ENCODE results near the gene LTBP3. TPM values are rescaled to one million over a fixed set of nuclear protein-coding genes. Genes with fewer than 3 reads are reported as not detected.

LTBP3 gene
- total RNA-seq, 1 donor = 47.3 TPM

- peak overlapping the region; percentile 28 for H3K4me3 ChIP-seq (ENCODE audit: low read depth, low read length)
- TF ChIP-seq CTCF (IDR thresholded peaks at IDR 0.05; ENCODE audit: insufficient read depth, low read length) = no peak
- peak; percentile 99 for DNase-seq (ENCODE audit: low read depth)
Measured at GRCh38 chr11:65491614-65492386, 66.4 kb downstream of the LTBP3 start.

- DNase-seq (ENCODE audit: low read depth) = no peak
- H3K4me3 ChIP-seq (ENCODE audit: low read depth, low read length) = no peak overlapping the region
- no peak for TF ChIP-seq CTCF (IDR thresholded peaks at IDR 0.05; ENCODE audit: insufficient read depth, low read length)
Measured at GRCh38 chr11:65491163-65491465, 67.0 kb downstream of the LTBP3 start.

- peak; percentile 66 for DNase-seq (ENCODE audit: low read depth)
- no peak for TF ChIP-seq CTCF (IDR thresholded peaks at IDR 0.05; ENCODE audit: insufficient read depth, low read length)
- no peak overlapping the region for H3K4me3 ChIP-seq (ENCODE audit: low read depth, low read length)
Measured at GRCh38 chr11:65489706-65490320, 68.3 kb downstream of the LTBP3 start.

GRCh38 chr11:65489035-65489705 lies 69.0 kb downstream of the LTBP3 start:
- no peak overlapping the region for H3K4me3 ChIP-seq (ENCODE audit: low read depth, low read length)
- peak; percentile 82 for DNase-seq (ENCODE audit: low read depth)
- no peak for TF ChIP-seq CTCF (IDR thresholded peaks at IDR 0.05; ENCODE audit: insufficient read depth, low read length)

Small RNA genes lying within 50 kb of the gene (small RNA-seq; reads per million reads assigned to genes)
- not detected for gene AP001362.1
- not detected for gene RF01684

Other genes with a start within 250 kb of the LTBP3 start
- gene CDC42EP2, start 243.5 kb downstream of the LTBP3 start, total RNA-seq (ENCODE audit: low replicate concordance) = 4.7 and 28.0 TPM in 2 replicates
- gene DPF2, start 224.5 kb downstream of the LTBP3 start, total RNA-seq (ENCODE audit: low replicate concordance) = 46.4 and 75.9 TPM in 2 replicates
- 0.27 TPM in 1 of 2 replicates, not detected in the other for gene TIGD3, start 203.6 kb downstream of the LTBP3 start, total RNA-seq (ENCODE audit: low replicate concordance)
- gene SLC25A45, start 175.7 kb downstream of the LTBP3 start, total RNA-seq (ENCODE audit: low replicate concordance) = 0.41 and 5.8 TPM in 2 replicates
- gene FRMD8, start 171.7 kb downstream of the LTBP3 start, total RNA-seq (ENCODE audit: low replicate concordance) = 42.7 and 172 TPM in 2 replicates
- gene NEAT1, start 135.6 kb downstream of the LTBP3 start, total RNA-seq (ENCODE audit: low replicate concordance) = 527 and 883 TPM in 2 replicates
- gene MALAT1, start 59.3 kb downstream of the LTBP3 start, total RNA-seq (ENCODE audit: low replicate concordance) = 10,787 and 27,374 TPM in 2 replicates
- 32.1 and 76.8 TPM in 2 replicates for gene SCYL1, start 33.3 kb downstream of the LTBP3 start, total RNA-seq (ENCODE audit: low replicate concordance)
- gene ZNRD2, start 12.1 kb upstream of the LTBP3 start, total RNA-seq (ENCODE audit: low replicate concordance) = 27.2 and 48.0 TPM in 2 replicates
- gene FAM89B, start 14.2 kb upstream of the LTBP3 start, total RNA-seq (ENCODE audit: low replicate concordance) = 5.6 and 21.6 TPM in 2 replicates
- gene EHBP1L1, start 17.7 kb upstream of the LTBP3 start, total RNA-seq (ENCODE audit: low replicate concordance) = 52.2 and 58.5 TPM in 2 replicates
- gene KCNK7, start 37.4 kb upstream of the LTBP3 start, total RNA-seq (ENCODE audit: low replicate concordance) = 0.09 and 0.65 TPM in 2 replicates
- 22.4 and 30.4 TPM in 2 replicates for gene MAP3K11, start 55.9 kb upstream of the LTBP3 start, total RNA-seq (ENCODE audit: low replicate concordance)
- gene PCNX3, start 57.4 kb upstream of the LTBP3 start, total RNA-seq (ENCODE audit: low replicate concordance) = 21.8 and 31.5 TPM in 2 replicates
- 7.5 and 21.7 TPM in 2 replicates for gene SIPA1, start 79.7 kb upstream of the LTBP3 start, total RNA-seq (ENCODE audit: low replicate concordance)
- gene RELA, start 104.6 kb upstream of the LTBP3 start, total RNA-seq (ENCODE audit: low replicate concordance) = 10.2 and 39.5 TPM in 2 replicates
- gene KAT5, start 153.9 kb upstream of the LTBP3 start, total RNA-seq (ENCODE audit: low replicate concordance) = 35.9 and 59.1 TPM in 2 replicates
- 44.6 and 49.6 TPM in 2 replicates for gene RNASEH2C, start 162.4 kb upstream of the LTBP3 start, total RNA-seq (ENCODE audit: low replicate concordance)
- 11.5 and 14.4 TPM in 2 replicates for gene AP5B1, start 222.6 kb upstream of the LTBP3 start, total RNA-seq (ENCODE audit: low replicate concordance)
- not detected in 2 replicates for gene OVOL1, start 228.7 kb upstream of the LTBP3 start, total RNA-seq (ENCODE audit: low replicate concordance)